HepG2 (cell line): ENCODE data around the gene LYRM4. TPM values are rescaled to one million over a fixed set of nuclear protein-coding genes. Genes with fewer than 3 reads are reported as not detected.

Source experiments
- ARNTL ChIP-seq: sonication (generic); formaldehyde crosslinking; IDR thresholded peaks from 2 replicates; pipeline ENCODE4 v1.4.0; 2020; ENCODE audit warnings: mild to moderate bottlenecking, missing genetic modification reagents
- ETV6 ChIP-seq: sonication (generic); formaldehyde crosslinking; conservative IDR thresholded peaks from 2 replicates; pipeline ENCODE4 v1.4.0; 2020; ENCODE audit warnings: missing genetic modification reagents
- FOXA1 ChIP-seq, 2 experiments: fragments of 450-650 bp in 1 of 2; sonication (generic) in 1 of 2; formaldehyde crosslinking in 1 of 2; IDR thresholded peaks; 2 replicates each; pipeline versions ENCODE4 v1.4.0 to v1.6.1; 2016 to 2020; ENCODE audit warnings: missing genetic modification reagents in 1 of 2
- KDM5A ChIP-seq: fragments of 200-600 bp; sonication (generic); IDR thresholded peaks from 2 replicates; pipeline ENCODE4 v1.7.0; 2018; ENCODE audit warnings: antibody characterized with exemption, mild to moderate bottlenecking, low read length, borderline replicate concordance
- MEIS1 ChIP-seq: sonication (generic); formaldehyde crosslinking; IDR thresholded peaks from 2 replicates; pipeline ENCODE4 v1.9.0; 2021; ENCODE audit warnings: mild to moderate bottlenecking, missing genetic modification reagents, moderate library complexity, borderline replicate concordance
- MYNN ChIP-seq: sonication (generic); formaldehyde crosslinking; IDR thresholded peaks from 2 replicates; pipeline ENCODE4 v1.4.0; 2020; ENCODE audit warnings: mild to moderate bottlenecking, low read depth, missing genetic modification reagents
- NR2C2 ChIP-seq: sonication (generic); formaldehyde crosslinking; IDR thresholded peaks from 2 replicates; pipeline ENCODE4 v1.4.0; 2020; ENCODE audit warnings: missing genetic modification reagents, mild to moderate bottlenecking, moderate library complexity, borderline replicate concordance
- PCBP1 ChIP-seq: fragments of 200-400 bp; formaldehyde crosslinking; IDR thresholded peaks from 2 replicates; pipeline ENCODE4 v1.6.1; 2017; ENCODE audit warnings: mild to moderate bottlenecking, low read depth, low read length, borderline replicate concordance
- RARA ChIP-seq: IDR thresholded peaks from 2 replicates; pipeline ENCODE4 v1.6.1; 2016; ENCODE audit warnings: missing genetic modification reagents, missing compliant biosample characterization
- SP4 ChIP-seq: sonication (generic); formaldehyde crosslinking; IDR thresholded peaks from 2 replicates; pipeline ENCODE4 v1.8.1; 2023; ENCODE audit warnings: mild to moderate bottlenecking, missing genetic modification reagents
- ZNF44 ChIP-seq: sonication (generic); formaldehyde crosslinking; IDR thresholded peaks from 2 replicates; pipeline ENCODE4 v1.5.1; 2020; ENCODE audit warnings: mild to moderate bottlenecking, missing genetic modification reagents
- ZNF503 ChIP-seq: sonication (generic); formaldehyde crosslinking; IDR thresholded peaks from 2 replicates; pipeline ENCODE4 v1.4.0; 2020; ENCODE audit warnings: missing genetic modification reagents
- ZNF607 ChIP-seq: sonication (generic); formaldehyde crosslinking; IDR thresholded peaks from 2 replicates; pipeline ENCODE4 v1.5.1; 2020; ENCODE audit warnings: missing genetic modification reagents, mild to moderate bottlenecking, borderline replicate concordance
- ZSCAN25 ChIP-seq: sonication (generic); formaldehyde crosslinking; IDR thresholded peaks from 2 replicates; pipeline ENCODE4 v1.8.0; 2022; ENCODE audit warnings: mild to moderate bottlenecking, missing genetic modification reagents
- polyA plus RNA-seq, 8 experiments: library from polyadenylated mRNA; depleted of rRNA in 3 of 8; stranded (reverse) in 7 of 8; unstranded in 1 of 8; fragments of >200 nt; fragmentation: Illumina TruSeq in 4 of 8; extraction: Trizol in 4 of 8; gene quantifications; 2 replicates each; pipeline versions ENCODE4 v1.2.1 to v1.2.3, GENCODE V29; 2011 to 2016; ENCODE audit warnings: low read depth in 4 of 8, missing spikeins in 1 of 8, mixed read lengths in 1 of 8; ENCODE audit not compliant: insufficient read depth in 1 of 8
- total RNA-seq, 5 experiments: library from RNA; depleted of rRNA; stranded (reverse); fragments of >200 nt; fragmentation: Illumina TruSeq; extraction: Trizol; gene quantifications; 2 replicates each; pipeline ENCODE4 v1.2.3, GENCODE V29; 2016; ENCODE audit warnings: low read depth in 1 of 5
- TF ChIP-seq, protein P1 (sequence below): sonication (generic); formaldehyde crosslinking; IDR thresholded peaks from 2 replicates; pipeline ENCODE4 v1.5.1; 2020; ENCODE audit warnings: mild to moderate bottlenecking, missing genetic modification reagents, moderate library complexity

Gene LYRM4
- total and polyA plus RNA-seq, 2 of the 13 experiments (the other 11 are each of a cell fraction or from before 2014, with no cell fraction given): 64.6 to 67.5 TPM

DNA sequence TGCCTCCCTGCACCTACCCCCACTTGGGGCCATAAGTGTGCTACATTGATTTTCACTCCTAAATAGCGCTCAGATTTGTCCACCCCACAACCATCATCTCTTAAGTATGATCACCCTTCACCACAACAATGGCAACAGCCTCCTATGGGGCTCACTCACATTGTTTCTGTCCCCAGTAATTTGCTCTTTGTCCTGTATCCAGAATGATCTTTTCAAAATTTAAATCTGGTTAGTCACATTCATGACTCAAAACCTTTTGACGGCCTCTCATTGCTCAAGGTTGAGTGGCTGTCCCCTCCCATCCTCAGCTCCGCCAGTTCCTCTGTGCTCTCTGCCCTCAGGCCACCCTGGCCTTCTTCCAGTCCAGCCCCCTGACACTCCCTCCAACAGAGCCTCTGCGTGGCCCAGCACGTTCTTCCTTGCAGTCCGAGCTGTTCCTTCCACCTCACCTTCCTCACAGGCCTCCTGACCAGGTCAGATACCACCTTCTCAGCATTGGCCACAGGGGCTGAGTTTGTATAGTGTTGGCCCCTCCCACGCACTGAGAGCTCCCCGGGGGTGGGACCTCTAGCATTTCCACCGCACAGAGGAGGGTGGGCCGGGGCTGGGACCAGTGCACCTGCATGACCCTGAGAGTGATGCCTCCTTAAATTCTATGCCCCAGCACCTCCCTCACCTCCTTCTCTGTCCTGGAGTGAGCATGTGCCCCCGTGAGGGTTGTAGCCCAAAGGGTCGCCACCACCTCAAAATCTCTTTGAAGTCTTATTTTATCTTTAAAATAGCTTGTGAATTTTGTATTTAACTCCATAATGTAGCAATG is 178.1 kb downstream of the LYRM4 start (continued):
- TF ChIP-seq KDM5A (no peak), NR2C2 (no peak), RARA (CRISPR knock-in tag) (peak; percentile 77), MEIS1 (CRISPR knock-in tag) (peak; percentile 95; the same call in 1 of the 2 replicates), ZNF607 (CRISPR knock-in tag) (peak; percentile 40; the same call in 1 of the 2 replicates), ETV6 (CRISPR knock-in tag) (peak; percentile 29; the same call in 1 of the 2 replicates), SP4 (CRISPR knock-in tag) (peak; percentile 65; the same call in 1 of the 2 replicates), FOXA1 (IDR thresholded peaks at IDR 0.05) (no peak), FOXA1 (CRISPR knock-in tag; IDR thresholded peaks at IDR 0.05) (0 out of 2 replicates have a peak, but pooled peaks have one; percentile 7), PCBP1 (no peak), ZSCAN25 (CRISPR knock-in tag) (peak; percentile 61; the same call in 1 of the 2 replicates), ARNTL (CRISPR knock-in tag) (peak; percentile 92), ZNF44 (CRISPR knock-in tag) (peak; percentile 85; the same call in 1 of the 2 replicates), ZNF503 (CRISPR knock-in tag) (peak; percentile 62; the same call in 1 of the 2 replicates), MYNN (CRISPR knock-in tag) (0 out of 2 replicates have a peak, but pooled peaks have one; percentile 12)
- TF ChIP-seq, protein P1, sequence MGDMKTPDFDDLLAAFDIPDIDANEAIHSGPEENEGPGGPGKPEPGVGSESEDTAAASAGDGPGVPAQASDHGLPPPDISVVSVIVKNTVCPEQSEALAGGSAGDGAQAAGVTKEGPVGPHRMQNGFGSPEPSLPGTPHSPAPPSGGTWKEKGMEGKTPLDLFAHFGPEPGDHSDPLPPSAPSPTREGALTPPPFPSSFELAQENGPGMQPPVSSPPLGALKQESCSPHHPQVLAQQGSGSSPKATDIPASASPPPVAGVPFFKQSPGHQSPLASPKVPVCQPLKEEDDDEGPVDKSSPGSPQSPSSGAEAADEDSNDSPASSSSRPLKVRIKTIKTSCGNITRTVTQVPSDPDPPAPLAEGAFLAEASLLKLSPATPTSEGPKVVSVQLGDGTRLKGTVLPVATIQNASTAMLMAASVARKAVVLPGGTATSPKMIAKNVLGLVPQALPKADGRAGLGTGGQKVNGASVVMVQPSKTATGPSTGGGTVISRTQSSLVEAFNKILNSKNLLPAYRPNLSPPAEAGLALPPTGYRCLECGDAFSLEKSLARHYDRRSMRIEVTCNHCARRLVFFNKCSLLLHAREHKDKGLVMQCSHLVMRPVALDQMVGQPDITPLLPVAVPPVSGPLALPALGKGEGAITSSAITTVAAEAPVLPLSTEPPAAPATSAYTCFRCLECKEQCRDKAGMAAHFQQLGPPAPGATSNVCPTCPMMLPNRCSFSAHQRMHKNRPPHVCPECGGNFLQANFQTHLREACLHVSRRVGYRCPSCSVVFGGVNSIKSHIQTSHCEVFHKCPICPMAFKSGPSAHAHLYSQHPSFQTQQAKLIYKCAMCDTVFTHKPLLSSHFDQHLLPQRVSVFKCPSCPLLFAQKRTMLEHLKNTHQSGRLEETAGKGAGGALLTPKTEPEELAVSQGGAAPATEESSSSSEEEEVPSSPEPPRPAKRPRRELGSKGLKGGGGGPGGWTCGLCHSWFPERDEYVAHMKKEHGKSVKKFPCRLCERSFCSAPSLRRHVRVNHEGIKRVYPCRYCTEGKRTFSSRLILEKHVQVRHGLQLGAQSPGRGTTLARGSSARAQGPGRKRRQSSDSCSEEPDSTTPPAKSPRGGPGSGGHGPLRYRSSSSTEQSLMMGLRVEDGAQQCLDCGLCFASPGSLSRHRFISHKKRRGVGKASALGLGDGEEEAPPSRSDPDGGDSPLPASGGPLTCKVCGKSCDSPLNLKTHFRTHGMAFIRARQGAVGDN: peak; percentile 99
